ENCODE results near the gene ENO3. TPM values are rescaled to one million over a fixed set of nuclear protein-coding genes. Genes with fewer than 3 reads are reported as not detected.
A peak's percentile ranks its signal among the peaks of the same experiment; 100 is the strongest.

ENO3 gene
- total and polyA plus RNA-seq, 2 experiments from 2014 or later, result 1.2 to 4.1 TPM

GRCh38 chr17:4982305-4982704, 31.4 kb downstream of the ENO3 start:
- in situ Hi-C loops (cut with MboI), result no loop called here
- Histone ChIP-seq H3K36me3 (ENCODE audit: low read depth) (peaks cover 25% of the 10 kb centered on the region), H3K9me3 (ENCODE audit: low read depth) (no peaks in the 10 kb centered on the region), H3K9me2 (ENCODE audit: insufficient read depth) (no peaks in the 10 kb centered on the region), H3F3A (ENCODE audit: insufficient read depth) (no peaks in the 10 kb centered on the region; the same call in 1 of the 2 replicates), H3K9ac (no peak overlapping the region), H3K27ac (no peak overlapping the region), H3K27me3 (replicated peaks; ENCODE audit: insufficient read depth) (no peaks in the 10 kb centered on the region), H3K4me2 (ENCODE audit: unreplicated experiment) (no peak overlapping the region), H3K4me3 (no peak overlapping the region), H3K4me1 (ENCODE audit: insufficient read depth) (no peaks in the 10 kb centered on the region; the same call in 1 of the 2 replicates), H4K20me1 (ENCODE audit: insufficient read depth) (no peaks in the 10 kb centered on the region), H2AFZ (no peak overlapping the region), H3K79me2 (ENCODE audit: insufficient read depth) (peaks cover 21% of the 10 kb centered on the region)
- peak; percentile 30 for DNase-seq
- 36 to 43% methylated on average over 5 of the region's 5 CpGs for WGBS, 2 experiments (ENCODE audit: low coverage in 1 of 2, low lambda C conversion rate in 2 of 2, missing lambda C conversion rate in 2 of 2)
- no peak for TF ChIP-seq EZH2phosphoT487 (IDR thresholded peaks at IDR 0.05; ENCODE audit: insufficient read depth, low read depth)
- TF ChIP-seq EZH2 (IDR thresholded peaks at IDR 0.05; ENCODE audit: insufficient read depth, poor library complexity, severe bottlenecking), result no peak

GRCh38 chr17:4986403-4986802, 35.5 kb downstream of the ENO3 start:
- peak; percentile 37 for DNase-seq
- no peaks in the 10 kb centered on the region for H3K36me3 ChIP-seq (ENCODE audit: low read depth)
- H3K9me2 ChIP-seq (ENCODE audit: insufficient read depth), result no peaks in the 10 kb centered on the region
- H4K20me1 ChIP-seq (ENCODE audit: insufficient read depth), result no peaks in the 10 kb centered on the region
- H2AFZ ChIP-seq, result peak overlapping the region; percentile 88
- peak overlapping the region; percentile 51; the same call in 1 of the 2 replicates for H3K27ac ChIP-seq
- no peaks in the 10 kb centered on the region; the same call in 1 of the 2 replicates for H3F3A ChIP-seq (ENCODE audit: insufficient read depth)
- in situ Hi-C loops (cut with MboI), result no loop called here
- no peaks in the 10 kb centered on the region for H3K27me3 ChIP-seq (replicated peaks; ENCODE audit: insufficient read depth)
- no peak for TF ChIP-seq EZH2phosphoT487 (IDR thresholded peaks at IDR 0.05; ENCODE audit: insufficient read depth, low read depth)
- no peak for TF ChIP-seq EZH2 (IDR thresholded peaks at IDR 0.05; ENCODE audit: insufficient read depth, poor library complexity, severe bottlenecking)
- H3K4me2 ChIP-seq (ENCODE audit: unreplicated experiment), result peak overlapping the region; percentile 87
- H3K79me2 ChIP-seq (ENCODE audit: insufficient read depth), result peaks cover 38% of the 10 kb centered on the region
- H3K9ac ChIP-seq, result peak overlapping the region; percentile 83
- H3K4me1 ChIP-seq (ENCODE audit: insufficient read depth), result peaks cover 9% of the 10 kb centered on the region
- 33 to 43% methylated on average over 5 of the region's 5 CpGs for WGBS, 2 experiments (ENCODE audit: low coverage in 1 of 2, low lambda C conversion rate in 2 of 2, missing lambda C conversion rate in 2 of 2)
- H3K4me3 ChIP-seq, result peak overlapping the region; percentile 81
- no peaks in the 10 kb centered on the region for H3K9me3 ChIP-seq (ENCODE audit: low read depth)

GRCh38 chr17:4986951-4987766, 36.2 kb downstream of the ENO3 start, which contains the start of gene CAMTA2:
Gene CAMTA2 (minus strand): TSS chr17:4987675. CDS start chr17:4986222, 1,453 bp downstream.
- Histone ChIP-seq H3K4me3 (peak within 1 kb of the TSS; percentile 81), H2AFZ (peak within 1 kb of the TSS; percentile 88), H3K27ac (peak within 1 kb of the TSS; percentile 51), H3K9me3 (ENCODE audit: low read depth) (no peaks in the 10 kb centered on the region), H3K9me2 (ENCODE audit: insufficient read depth) (no peaks in the 10 kb centered on the region), H3K9ac (peak within 1 kb of the TSS; percentile 83), H3K4me2 (ENCODE audit: unreplicated experiment) (peak within 1 kb of the TSS; percentile 87), H3K27me3 (replicated peaks; ENCODE audit: insufficient read depth) (no peaks in the 10 kb centered on the region), H3K79me2 (ENCODE audit: insufficient read depth) (peaks cover 38% of the 10 kb centered on the region), H4K20me1 (ENCODE audit: insufficient read depth) (no peaks in the 10 kb centered on the region), H3K36me3 (ENCODE audit: low read depth) (no peaks in the 10 kb centered on the region), H3K4me1 (ENCODE audit: insufficient read depth) (peaks cover 9% of the 10 kb centered on the region), H3F3A (ENCODE audit: insufficient read depth) (peaks cover 5% of the 10 kb centered on the region; the same call in 1 of the 2 replicates)
- in situ Hi-C loops (cut with MboI), result no loop called here
- peak; percentile 80 for DNase-seq
- TF ChIP-seq EZH2 (IDR thresholded peaks at IDR 0.05; ENCODE audit: insufficient read depth, poor library complexity, severe bottlenecking) (no peak), EZH2phosphoT487 (IDR thresholded peaks at IDR 0.05; ENCODE audit: insufficient read depth, low read depth) (no peak)
- 1 to 2% methylated on average over 54 to 75 of the region's 78 CpGs for WGBS, 2 experiments (ENCODE audit: low coverage in 1 of 2, low lambda C conversion rate in 2 of 2, missing lambda C conversion rate in 2 of 2)

GRCh38 chr17:4987767-4988567, 37.0 kb downstream of the ENO3 start:
- Histone ChIP-seq H3K4me1 (ENCODE audit: insufficient read depth) (peaks cover 9% of the 10 kb centered on the region), H3K9me3 (ENCODE audit: low read depth) (no peaks in the 10 kb centered on the region), H3K27me3 (replicated peaks; ENCODE audit: insufficient read depth) (no peaks in the 10 kb centered on the region), H4K20me1 (ENCODE audit: insufficient read depth) (no peaks in the 10 kb centered on the region), H3K79me2 (ENCODE audit: insufficient read depth) (peaks cover 38% of the 10 kb centered on the region), H3K27ac (peak overlapping the region; percentile 51), H3K9ac (peak overlapping the region; percentile 83), H3K36me3 (ENCODE audit: low read depth) (no peaks in the 10 kb centered on the region), H3F3A (ENCODE audit: insufficient read depth) (peaks cover 6% of the 10 kb centered on the region; the same call in 1 of the 2 replicates), H2AFZ (peak overlapping the region; percentile 88), H3K9me2 (ENCODE audit: insufficient read depth) (no peaks in the 10 kb centered on the region), H3K4me3 (peak overlapping the region; percentile 81), H3K4me2 (ENCODE audit: unreplicated experiment) (peak overlapping the region; percentile 87)
- in situ Hi-C loops (cut with MboI), result no loop called here
- DNase-seq, result peak; percentile 50
- 1 to 2% methylated on average over 27 to 30 of the region's 30 CpGs for WGBS, 2 experiments (ENCODE audit: low coverage in 1 of 2, low lambda C conversion rate in 2 of 2, missing lambda C conversion rate in 2 of 2)
- TF ChIP-seq EZH2 (IDR thresholded peaks at IDR 0.05; ENCODE audit: insufficient read depth, poor library complexity, severe bottlenecking) (no peak), EZH2phosphoT487 (IDR thresholded peaks at IDR 0.05; ENCODE audit: insufficient read depth, low read depth) (no peak)

All from GM23248 (cell line).